SK-N-SH (cell line): Measurements from ENCODE around the gene RAD54L2.

Experiments used
- CHD2 ChIP-seq: fragments of 150-350 bp; IDR thresholded peaks from 2 replicates; pipeline ENCODE4 v1.6.1; 2018; ENCODE audit warnings: low read length; ENCODE audit not compliant: partially characterized antibody
- CTCF ChIP-seq: fragments of 200-600 bp; sonication (generic); IDR thresholded peaks from 2 replicates; pipeline ENCODE4 v1.6.1; 2017; ENCODE audit warnings: antibody characterized with exemption, mild to moderate bottlenecking, moderate library complexity
- EP300 ChIP-seq, 2 experiments: IDR thresholded peaks; 2 replicates each; pipeline versions ENCODE4 v1.4.0 to v1.6.1; 2012; ENCODE audit warnings: borderline replicate concordance in 1 of 2, low read depth in 1 of 2, low read length in 1 of 2
- EZH2phosphoT487 ChIP-seq: fragments of 200-600 bp; sonication (generic); IDR thresholded peaks from 2 replicates; pipeline ENCODE4 v1.6.1; 2017; ENCODE audit warnings: low read depth, mixed run types, mild to moderate bottlenecking, antibody characterized with exemption, moderate library complexity, borderline replicate concordance
- MAX ChIP-seq: IDR thresholded peaks from 2 replicates; pipeline ENCODE4 v1.4.0; 2012; ENCODE audit warnings: low read depth
- POLR2AphosphoS5 ChIP-seq: IDR thresholded peaks from 2 replicates; pipeline ENCODE4 v1.6.1; 2012; ENCODE audit warnings: low read depth, low read length
- RCOR1 ChIP-seq: fragments of 150-350 bp; IDR thresholded peaks from 2 replicates; pipeline ENCODE4 v1.6.1; 2017; ENCODE audit warnings: antibody characterized with exemption, low read length
- REST ChIP-seq: IDR thresholded peaks from 2 replicates; pipeline ENCODE4 v1.6.1; 2012; ENCODE audit warnings: mild to moderate bottlenecking, low read depth, low read length, moderate library complexity
- RFX5 ChIP-seq: IDR thresholded peaks from 2 replicates; pipeline ENCODE4 v1.6.1; 2012; ENCODE audit warnings: mild to moderate bottlenecking, improper control_type of control experiment, low read length
- TAF1 ChIP-seq: IDR thresholded peaks from 2 replicates; pipeline ENCODE4 v1.6.1; 2012; ENCODE audit warnings: low read depth, mild to moderate bottlenecking, low read length, moderate library complexity, borderline replicate concordance
- TEAD4 ChIP-seq: IDR thresholded peaks from 2 replicates; pipeline ENCODE4 v1.4.0; 2012; ENCODE audit warnings: mild to moderate bottlenecking, borderline replicate concordance; ENCODE audit not compliant: insufficient read depth
- USF2 ChIP-seq: fragments of 150-350 bp; IDR thresholded peaks from 2 replicates; pipeline ENCODE4 v1.6.1; 2017; ENCODE audit warnings: antibody characterized with exemption, low read length, low read depth, borderline replicate concordance
- YY1 ChIP-seq: IDR thresholded peaks from 2 replicates; pipeline ENCODE4 v1.4.0; 2012; ENCODE audit warnings: low read depth, mild to moderate bottlenecking
- TF ChIP-seq, protein P1 (sequence below): IDR thresholded peaks from 2 replicates; pipeline ENCODE4 v1.4.0; 2012; ENCODE audit warnings: low read depth, borderline replicate concordance

GRCh38 chr3:51502562-51502910 is 36.0 kb upstream of the RAD54L2 start:
- TF ChIP-seq RCOR1 (no peak), CTCF (no peak), RFX5 (no peak), MAX (no peak), YY1 (no peak), REST (no peak), TEAD4 (no peak), POLR2AphosphoS5 (no peak), TAF1 (no peak), EZH2phosphoT487 (no peak), EP300 (IDR thresholded peaks at IDR 0.05; ENCODE audit: borderline replicate concordance in 1 of 2, low read depth in 1 of 2, low read length in 1 of 2) (no peak), USF2 (no peak), CHD2 (no peak)
- TF ChIP-seq, protein P1, sequence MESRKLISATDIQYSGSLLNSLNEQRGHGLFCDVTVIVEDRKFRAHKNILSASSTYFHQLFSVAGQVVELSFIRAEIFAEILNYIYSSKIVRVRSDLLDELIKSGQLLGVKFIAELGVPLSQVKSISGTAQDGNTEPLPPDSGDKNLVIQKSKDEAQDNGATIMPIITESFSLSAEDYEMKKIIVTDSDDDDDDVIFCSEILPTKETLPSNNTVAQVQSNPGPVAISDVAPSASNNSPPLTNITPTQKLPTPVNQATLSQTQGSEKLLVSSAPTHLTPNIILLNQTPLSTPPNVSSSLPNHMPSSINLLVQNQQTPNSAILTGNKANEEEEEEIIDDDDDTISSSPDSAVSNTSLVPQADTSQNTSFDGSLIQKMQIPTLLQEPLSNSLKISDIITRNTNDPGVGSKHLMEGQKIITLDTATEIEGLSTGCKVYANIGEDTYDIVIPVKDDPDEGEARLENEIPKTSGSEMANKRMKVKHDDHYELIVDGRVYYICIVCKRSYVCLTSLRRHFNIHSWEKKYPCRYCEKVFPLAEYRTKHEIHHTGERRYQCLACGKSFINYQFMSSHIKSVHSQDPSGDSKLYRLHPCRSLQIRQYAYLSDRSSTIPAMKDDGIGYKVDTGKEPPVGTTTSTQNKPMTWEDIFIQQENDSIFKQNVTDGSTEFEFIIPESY, result no peak
